NCI-H2081 treated with DMSO at 0.1 percent for 48 hours (cell line): ENCODE data around the gene DNASE1L2.

Experiments used
- DNase-seq: peaks from one replicate; lab custom pipeline; 2025; lab: John Stamatoyannopoulos, UW

DNASE1L2 gene

GRCh38 chr16:2204416-2205103, 31.7 kb upstream of the DNASE1L2 start:
- no peak for DNase-seq

GRCh38 chr16:2205104-2205966, 30.9 kb upstream of the DNASE1L2 start, which contains the start of gene MLST8:
Gene MLST8, plus strand, starts transcription at chr16:2205454. Its CDS starts 632 bp downstream, at chr16:2206086.
- DNase-seq = peak; percentile 44

DNA sequence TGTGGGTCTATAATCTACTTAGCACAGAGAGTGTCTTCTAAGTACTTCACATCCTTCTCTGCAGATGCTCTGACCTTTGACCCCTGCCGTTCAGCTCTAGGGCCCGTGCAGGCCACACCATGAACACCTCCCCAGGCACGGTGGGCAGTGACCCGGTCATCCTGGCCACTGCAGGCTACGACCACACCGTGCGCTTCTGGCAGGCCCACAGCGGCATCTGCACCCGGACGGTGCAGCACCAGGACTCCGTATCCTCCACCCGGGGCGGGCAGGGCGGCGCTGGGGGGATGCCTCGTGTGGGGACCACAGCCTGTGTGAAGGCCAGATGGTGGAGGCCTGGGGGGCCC, 30.3 kb upstream of the DNASE1L2 start:
- no peak for DNase-seq

GRCh38 chr16:2206420-2206779, 29.8 kb upstream of the DNASE1L2 start:
- no peak for DNase-seq

GRCh38 chr16:2206780-2207433, 29.3 kb upstream of the DNASE1L2 start:
- no peak for DNase-seq

DNA sequence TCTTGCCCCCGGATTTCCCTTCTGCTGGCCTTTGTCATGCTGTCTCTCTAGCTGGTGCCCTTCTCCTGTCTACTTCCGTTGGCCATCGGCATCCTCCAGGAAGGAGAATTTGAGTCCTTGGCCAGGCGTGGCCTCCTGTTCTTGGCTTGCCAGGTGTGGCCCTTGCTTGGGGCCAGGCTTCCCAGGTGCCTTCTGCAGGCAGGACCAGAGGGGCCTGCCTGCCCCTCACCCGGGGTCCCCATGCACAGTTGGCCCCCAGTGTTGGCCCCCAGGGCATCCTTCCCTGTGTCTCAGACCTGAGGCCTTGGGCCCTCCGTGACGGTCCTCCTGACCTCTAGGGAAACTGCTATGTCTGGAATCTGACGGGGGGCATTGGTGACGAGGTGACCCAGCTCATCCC, 28.4 kb upstream of the DNASE1L2 start:
- no peak for DNase-seq

GRCh38 chr16:2208308-2208707, 27.9 kb upstream of the DNASE1L2 start:
- DNase-seq = no peak

DNA sequence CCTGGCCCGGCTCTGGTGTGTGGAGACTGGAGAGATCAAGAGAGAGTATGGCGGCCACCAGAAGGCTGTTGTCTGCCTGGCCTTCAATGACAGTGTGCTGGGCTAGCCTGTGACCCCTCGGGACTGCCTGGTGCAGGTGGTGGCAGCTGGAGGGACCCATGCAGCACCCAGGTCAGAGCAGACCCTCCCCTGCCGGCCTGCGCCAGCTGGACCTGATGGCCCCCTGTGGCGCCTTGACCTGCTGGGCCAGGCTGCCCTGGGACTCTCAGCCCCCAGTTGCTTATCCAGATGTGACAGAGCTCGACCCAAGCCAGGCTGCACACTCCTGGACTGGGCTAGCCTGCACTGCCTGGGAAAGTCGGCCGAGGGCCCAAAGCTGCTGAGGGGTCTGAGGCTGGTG, 27.5 kb upstream of the DNASE1L2 start:
- DNase-seq = no peak

DNA sequence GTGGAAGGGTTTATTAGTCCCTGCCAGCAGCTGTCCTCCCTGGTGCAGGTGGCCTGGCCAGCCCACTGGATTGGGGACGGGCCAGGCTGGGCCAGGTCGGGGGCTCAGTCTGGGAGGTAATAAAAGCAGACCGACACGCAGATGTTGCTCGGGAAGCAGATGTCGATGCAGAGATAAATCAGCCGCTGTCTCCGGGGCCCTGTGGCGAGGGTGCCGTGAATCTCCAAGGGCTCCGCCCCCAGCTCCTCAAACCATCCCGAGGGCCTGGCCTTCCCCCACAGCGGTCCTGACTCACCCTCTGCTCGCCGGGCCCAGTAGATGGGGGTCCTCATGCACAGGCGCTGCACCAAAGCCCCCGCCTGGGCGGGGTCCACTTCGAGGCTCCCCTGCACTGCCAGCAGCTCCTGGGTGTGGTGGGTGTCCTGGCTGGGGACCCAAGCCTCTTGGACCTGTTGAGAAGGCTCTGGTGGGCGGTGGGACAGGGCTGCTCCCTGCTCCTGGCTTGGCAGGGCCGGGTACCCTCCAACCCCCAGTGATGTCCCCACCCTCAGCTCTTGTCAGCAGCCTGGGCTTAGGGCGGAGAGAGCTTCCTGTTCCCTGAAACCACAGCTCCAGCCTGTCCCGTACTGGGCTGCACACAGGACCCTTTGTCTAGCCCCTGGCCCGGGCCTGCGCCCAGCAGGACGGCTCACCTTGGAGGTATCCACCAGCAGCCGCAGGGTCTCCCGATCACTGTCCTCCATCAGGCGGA, 26.8 kb upstream of the DNASE1L2 start:
- DNase-seq = no peak

- no peak for DNase-seq
Observed at GRCh38 chr16:2210009-2210332, 26.3 kb upstream of the DNASE1L2 start.

DNA sequence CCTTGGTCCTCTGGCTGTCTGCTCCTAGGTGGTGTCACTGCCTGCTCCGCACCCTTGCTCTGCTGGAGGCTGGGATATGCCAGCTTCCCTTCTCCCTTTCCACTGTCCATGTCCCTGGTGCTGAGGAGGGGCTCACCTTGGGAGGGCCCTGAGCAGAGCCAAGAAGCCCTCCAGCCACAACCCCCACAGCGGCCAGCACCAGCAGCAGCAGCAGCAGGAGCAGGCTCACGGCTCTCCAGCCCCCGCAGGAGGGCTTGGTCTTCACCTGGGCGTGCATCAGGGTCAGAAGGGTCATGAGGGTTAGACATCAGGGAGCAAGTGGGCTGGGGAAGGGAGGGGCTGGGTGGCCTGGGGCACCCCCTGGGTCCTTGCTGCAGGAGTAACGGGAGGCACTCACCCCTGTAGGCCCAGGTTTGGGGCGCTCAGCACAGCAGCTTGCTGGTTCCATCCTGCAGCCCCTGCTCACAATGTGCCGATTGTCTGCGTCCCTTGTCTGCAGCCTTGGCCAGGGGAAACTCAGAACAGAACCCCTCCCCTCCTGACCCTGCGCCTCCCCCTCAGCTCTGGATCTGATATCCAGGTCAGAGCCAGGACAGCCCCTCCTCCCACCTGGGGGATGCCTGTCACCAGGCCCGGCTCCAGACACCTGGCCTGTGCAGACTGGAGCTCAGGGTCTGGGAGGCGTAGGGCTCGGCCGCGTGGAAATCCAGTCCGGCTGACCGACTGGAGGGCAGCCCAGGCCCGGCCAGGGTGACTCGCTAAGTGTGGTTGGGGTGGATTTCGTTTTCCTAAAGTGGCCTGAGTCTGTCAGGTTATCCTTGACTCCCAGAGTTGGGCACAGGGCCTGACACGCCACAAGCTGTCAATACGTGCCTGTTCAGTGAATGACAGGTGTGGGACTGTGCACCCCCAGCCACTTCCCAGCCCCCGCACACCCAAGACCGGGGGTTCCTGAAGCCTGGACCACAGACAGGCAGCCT, 25.6 kb upstream of the DNASE1L2 start, which contains the start of gene BRICD5:
TSS of gene BRICD5 (minus strand) at position 478 of the 980 bp plus-strand sequence. CDS start at position 448, 30 bp downstream.
- DNase-seq = no peak

DNA sequence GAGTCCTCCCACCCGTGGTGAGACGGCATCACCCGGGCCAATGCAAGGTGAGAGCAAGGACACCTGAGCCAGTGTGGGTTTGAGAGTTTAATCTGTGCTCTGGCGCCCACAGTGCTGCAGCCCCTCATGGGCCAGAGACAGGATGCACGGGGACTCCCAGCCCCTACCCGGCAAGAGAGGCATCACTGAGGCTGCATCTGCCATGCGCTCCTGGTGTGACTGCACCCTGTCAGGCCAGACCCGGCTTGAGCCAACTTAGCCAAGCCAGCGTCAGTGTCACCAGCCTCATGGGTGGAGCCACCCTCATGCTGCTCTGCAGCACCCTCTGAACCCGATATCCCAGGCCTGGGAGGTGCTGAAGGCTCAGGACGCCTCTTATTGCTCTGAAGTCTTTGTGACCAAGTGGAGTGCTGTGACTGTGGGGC, 24.3 kb upstream of the DNASE1L2 start:
- DNase-seq = no peak

- no peak for DNase-seq
Observed at GRCh38 chr16:2212362-2213324, 23.6 kb upstream of the DNASE1L2 start.

DNA sequence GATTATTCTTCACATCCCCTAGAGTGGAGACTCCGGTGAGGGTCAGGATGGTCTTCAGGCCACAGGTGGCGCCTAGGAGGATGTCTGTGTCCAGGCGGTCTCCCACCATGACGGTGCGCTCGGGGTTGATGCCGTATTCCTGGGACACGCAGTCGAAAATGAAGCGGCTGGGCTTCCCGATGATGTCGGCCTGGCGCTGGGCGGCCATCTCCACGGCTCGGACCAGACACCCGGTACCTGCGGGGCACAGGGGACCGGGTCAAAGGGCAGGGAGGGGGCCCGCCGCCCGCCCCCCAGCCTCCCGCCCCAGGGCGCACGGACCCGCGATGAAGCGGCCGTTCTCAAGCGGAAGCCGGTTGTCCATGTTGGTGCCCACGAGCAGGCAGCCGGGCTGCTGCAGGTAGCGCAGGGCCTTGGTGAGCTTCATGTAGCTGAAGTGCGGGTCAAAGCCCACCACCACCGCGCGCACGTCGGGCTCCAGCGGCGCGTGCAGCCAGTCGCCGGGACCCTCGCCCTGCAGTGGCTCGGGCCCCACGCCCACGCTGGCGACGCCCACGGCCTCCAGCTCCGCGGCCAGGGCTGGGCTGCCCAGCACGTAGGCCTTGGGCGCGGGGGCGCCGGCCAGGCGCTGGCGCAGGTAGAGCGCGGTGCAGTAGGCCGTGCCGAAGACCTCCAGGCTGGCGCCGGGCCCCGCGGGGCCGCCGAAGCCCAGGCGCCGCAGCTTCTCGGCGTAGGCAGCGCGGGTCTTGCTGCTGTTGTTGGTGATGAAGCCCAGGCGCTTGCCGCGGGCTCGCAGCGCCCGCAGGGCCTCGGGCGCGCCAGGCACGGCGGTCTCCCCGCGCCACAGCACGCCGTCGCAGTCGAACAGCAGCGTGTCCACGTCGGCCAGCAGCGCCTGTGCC, 22.2 kb upstream of the DNASE1L2 start:
- DNase-seq = no peak

DNA sequence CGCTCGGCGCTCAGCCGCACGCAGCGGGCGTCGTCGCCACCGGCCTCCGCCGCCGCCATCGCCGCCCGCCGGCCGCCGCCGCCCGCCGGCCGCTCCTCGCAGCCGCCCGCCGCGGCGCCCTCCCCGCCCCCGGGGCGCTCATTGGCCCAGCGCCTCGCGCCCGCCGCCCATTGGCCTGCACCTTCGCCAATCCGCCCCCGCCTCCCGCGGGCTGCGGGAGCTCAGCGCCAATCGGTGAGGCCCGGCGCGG, 21.6 kb upstream of the DNASE1L2 start, which contains the start of gene PGP:
TSS of gene PGP (minus strand) at position 122 of the 250 bp plus-strand sequence. CDS start at position 59, 63 bp downstream.
- no peak for DNase-seq

- no peak for DNase-seq
Observed at GRCh38 chr16:2216330-2216729, 19.9 kb upstream of the DNASE1L2 start.

DNA sequence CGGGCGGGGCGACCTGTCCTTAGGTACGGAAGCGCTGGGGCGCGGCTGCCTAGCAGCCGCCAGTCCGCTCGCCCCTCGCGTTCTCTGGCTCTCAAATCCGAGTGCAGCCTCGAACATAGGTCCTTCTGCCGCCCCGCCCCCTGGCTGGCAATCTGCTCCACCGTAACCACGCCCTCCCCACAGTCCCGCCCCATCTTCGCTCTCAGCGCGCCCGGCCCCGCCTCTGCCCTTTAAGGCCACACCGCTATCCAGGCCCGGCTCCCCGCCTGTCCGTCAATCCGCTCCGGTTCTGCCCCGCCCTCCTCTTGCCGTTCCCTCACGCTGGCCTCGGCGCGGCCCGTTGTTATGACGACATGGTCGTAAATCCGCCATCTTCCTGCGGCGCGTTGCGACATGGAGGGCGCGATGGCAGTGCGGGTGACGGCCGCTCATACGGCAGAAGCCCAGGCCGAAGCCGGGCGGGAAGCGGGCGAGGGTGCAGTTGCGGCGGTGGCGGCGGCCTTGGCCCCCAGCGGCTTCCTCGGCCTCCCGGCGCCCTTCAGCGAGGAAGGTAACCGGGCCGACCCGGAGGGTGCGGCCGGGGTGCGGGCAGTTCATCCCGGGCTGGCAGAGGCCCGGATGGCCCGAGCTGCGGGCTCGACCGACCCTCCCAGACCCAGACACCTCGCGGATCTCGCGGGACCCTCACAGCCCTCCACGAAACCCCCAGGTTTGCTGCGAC, 12.9 kb upstream of the DNASE1L2 start, which contains the start of gene E4F1:
TSS of gene E4F1 (plus strand) at position 371 of the 721 bp plus-strand sequence. CDS start at position 394, 23 bp downstream.
- peak; percentile 81 for DNase-seq

DNA sequence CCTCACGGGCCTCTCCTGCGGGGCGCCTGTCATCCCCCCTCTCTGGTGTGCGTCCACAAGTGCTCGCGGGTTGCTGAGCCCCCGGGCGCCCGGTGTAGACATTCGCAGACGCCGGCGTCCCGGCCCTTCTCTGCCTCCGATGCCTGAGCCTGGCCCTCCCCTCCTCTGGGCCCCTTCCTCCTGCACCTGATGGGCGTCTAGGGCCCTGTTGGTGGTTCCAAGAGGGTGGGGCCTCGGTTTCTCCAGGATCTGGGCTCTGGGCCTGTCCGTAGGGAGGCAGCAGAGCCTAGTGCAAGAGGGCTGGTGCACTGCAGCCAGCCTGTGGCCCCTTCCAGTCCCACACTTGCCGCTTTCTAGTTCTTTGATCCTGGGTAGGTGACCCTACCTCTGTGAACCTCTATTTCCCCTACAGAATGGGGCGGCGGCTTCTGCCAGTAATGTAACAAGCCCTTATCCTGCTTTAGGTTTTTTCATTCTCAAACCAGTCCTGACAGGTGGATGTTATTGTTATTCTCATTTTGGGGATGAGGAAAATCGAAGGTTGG, 12.2 kb upstream of the DNASE1L2 start:
- DNase-seq = no peak
